B cell (primary cell): ENCODE data around the gene PRRC2C. TPM values are rescaled to one million over a fixed set of nuclear protein-coding genes. Genes with fewer than 3 reads are reported as not detected.
"Not testable (repeated sequence)": the region's sequence is repeated elsewhere in the genome, so short reads cannot be mapped to it uniquely, and the experiment has no call there.

Experiments used
- ATAC-seq: fragments of 200-7000 bp; cut with Tn5 transposase; one replicate; pipeline ENCODE4 v1.10.0; 2021; ENCODE audit warnings: low read depth, mild to moderate bottlenecking, moderate number of reproducible peaks, moderate library complexity
- CTCF ChIA-PET: fragments of 350-600 bp; sonication (Branson Sonifier 250); formaldehyde crosslinking; loops from one replicate; lab custom pipeline; 2021; ENCODE audit warnings: antibody characterized with exemption, inconsistent platforms; lab: Charles Lee
- POLR2A ChIA-PET: fragments of 350-600 bp; sonication (Branson Sonifier 250); formaldehyde crosslinking; loops from one replicate; lab custom pipeline; 2021; ENCODE audit warnings: antibody characterized with exemption; lab: Charles Lee
- DNase-seq: peaks from one replicate; pipeline ENCODE4 v3.0.0; 2013
- H2AFZ ChIP-seq: 2 replicates; pipeline ENCODE4 v1.6.1; 2012; ENCODE audit warnings: mild to moderate bottlenecking, low read depth, low read length; ENCODE audit not compliant: insufficient read depth, poor library complexity, severe bottlenecking
- H3K27ac ChIP-seq, 2 donors: 1 replicate in 1 of 2; 2 replicates in 1 of 2; pipeline ENCODE4 v1.5.1; 2012 to 2013; ENCODE audit warnings: low read length in 2 of 2, mild to moderate bottlenecking in 2 of 2, moderate library complexity in 1 of 2
- H3K27me3 ChIP-seq, 4 experiments: fragments of 200-600 bp in 1 of 4; sonication (generic) in 1 of 4; replicated peaks in 1 of 4; 1 replicate in 2 of 4; 2 replicates in 2 of 4; pipeline versions ENCODE4 v1.6.1 to v1.7.0; 2013 to 2016; ENCODE audit warnings: low read length in 3 of 4, mild to moderate bottlenecking in 2 of 4, mixed read lengths in 1 of 4, moderate library complexity in 1 of 4; ENCODE audit not compliant: insufficient read depth in 4 of 4, control insufficient read depth in 3 of 4; ENCODE audit errors: control extremely low read depth in 1 of 4
- H3K36me3 ChIP-seq, 2 experiments: replicated peaks in 1 of 2; 1 replicate in 1 of 2; 2 replicates in 1 of 2; pipeline versions ENCODE4 v1.6.1 to v1.7.1; 2013; ENCODE audit warnings: low read length in 1 of 2; ENCODE audit not compliant: insufficient read depth in 2 of 2, control insufficient read depth in 1 of 2; ENCODE audit errors: control extremely low read depth in 1 of 2, extremely low read depth in 1 of 2
- H3K4me1 ChIP-seq, 2 donors: fragments of 200-600 bp in 1 of 2; sonication (generic) in 1 of 2; 1 replicate in 1 of 2; 2 replicates in 1 of 2; pipeline versions ENCODE4 v1.5.1 to v1.6.1; 2013 to 2017; ENCODE audit warnings: low read length in 2 of 2; ENCODE audit not compliant: control insufficient read depth in 2 of 2, insufficient read depth in 2 of 2
- H3K4me2 ChIP-seq: replicated peaks from 2 replicates; pipeline ENCODE3; 2012; ENCODE audit warnings: mild to moderate bottlenecking, low read depth, low read length; ENCODE audit not compliant: poor library complexity, severe bottlenecking
- H3K4me3 ChIP-seq, 5 experiments: fragments of 200-600 bp in 1 of 5; sonication (generic) in 1 of 5; 1 replicate in 3 of 5; 2 replicates in 2 of 5; pipeline versions ENCODE4 v1.5.1 to v1.7.0; 2011 to 2016; ENCODE audit warnings: low read length in 4 of 5, mild to moderate bottlenecking in 4 of 5, low read depth in 2 of 5, control low read depth in 1 of 5, moderate library complexity in 1 of 5; ENCODE audit not compliant: insufficient read depth in 1 of 5; ENCODE audit errors: control extremely low read depth in 1 of 5, extremely low read depth in 1 of 5
- H3K79me2 ChIP-seq: fragments of 200-600 bp; sonication (generic); one replicate; pipeline ENCODE4 v1.6.0; 2016; ENCODE audit warnings: low read length; ENCODE audit not compliant: control insufficient read depth, insufficient read depth
- H3K9ac ChIP-seq: fragments of 200-600 bp; sonication (generic); 2 replicates; pipeline ENCODE4 v1.6.1; 2017; ENCODE audit warnings: mild to moderate bottlenecking, low read length, moderate library complexity
- H3K9me3 ChIP-seq, 3 donors: one replicate each; pipeline versions ENCODE4 v1.6.1 to v1.7.1; 2013; ENCODE audit warnings: low read length in 2 of 3; ENCODE audit not compliant: control insufficient read depth in 2 of 3, insufficient read depth in 1 of 3; ENCODE audit errors: control extremely low read depth in 1 of 3
- H4K20me1 ChIP-seq: 2 replicates; pipeline ENCODE4 v1.6.0; 2012; ENCODE audit warnings: mild to moderate bottlenecking, low read length; ENCODE audit not compliant: insufficient read depth, control insufficient read depth, poor library complexity, severe bottlenecking
- H3K27ac Mint-ChIP-seq: one replicate; pipeline ENCODE4 v1.8.0; 2021; ENCODE audit warnings: mixed read lengths
- H3K27me3 Mint-ChIP-seq: one replicate; pipeline ENCODE4 v1.8.0; 2021; ENCODE audit warnings: mixed read lengths
- H3K4me1 Mint-ChIP-seq: one replicate; pipeline ENCODE4 v1.8.0; 2021; ENCODE audit warnings: mixed read lengths
- H3K4me3 Mint-ChIP-seq: one replicate; pipeline ENCODE4 v1.8.0; 2021; ENCODE audit warnings: mixed read lengths
- H3K9me3 Mint-ChIP-seq: one replicate; pipeline ENCODE4 v1.8.0; 2022; ENCODE audit warnings: mixed read lengths; ENCODE audit not compliant: insufficient read depth
- CTCF ChIP-seq: fragments of 200-600 bp; IDR thresholded peaks from one replicate; pipeline ENCODE4 v1.8.0; 2022; ENCODE audit warnings: antibody characterized with exemption, mild to moderate bottlenecking
- EZH2 ChIP-seq: IDR thresholded peaks from 2 replicates; pipeline ENCODE4 v1.6.1; 2012; ENCODE audit warnings: borderline replicate concordance, low read depth, mild to moderate bottlenecking, moderate library complexity, low read length; ENCODE audit not compliant: insufficient read depth, poor library complexity, severe bottlenecking
- WGBS: methylation state at CpG from one replicate; pipeline ENCODE4 v1.1.5; 2013; ENCODE audit warnings: missing lambda C conversion rate; ENCODE audit not compliant: insufficient coverage; 5-methylcytosine and 5-hydroxymethylcytosine counted together
- intact Hi-C: fragments of 100-400 bp; cut with micrococcal nuclease; formaldehyde crosslinking; loops from one replicate; pipeline ENCODE4 v1.10.0; 2022
- polyA plus RNA-seq: library from polyadenylated mRNA; depleted of rRNA; stranded (reverse); fragments of >200 nt; gene quantifications from 2 replicates; pipeline ENCODE4 v1.2.3, GENCODE V29; 2012
- total RNA-seq, 2 donors: library from RNA; stranded (reverse); fragments of 120-200 nt in 1 of 2; gene quantifications; 1 replicate in 1 of 2; 2 replicates in 1 of 2; pipeline versions ENCODE4 v1.2.3 to v1.2.4, GENCODE V29; 2013 to 2022

PRRC2C gene
- total and polyA plus RNA-seq, 2 donors (not counting 1 experiment from before 2014, with no cell fraction given), result 65.4 to 305 TPM

DNA sequence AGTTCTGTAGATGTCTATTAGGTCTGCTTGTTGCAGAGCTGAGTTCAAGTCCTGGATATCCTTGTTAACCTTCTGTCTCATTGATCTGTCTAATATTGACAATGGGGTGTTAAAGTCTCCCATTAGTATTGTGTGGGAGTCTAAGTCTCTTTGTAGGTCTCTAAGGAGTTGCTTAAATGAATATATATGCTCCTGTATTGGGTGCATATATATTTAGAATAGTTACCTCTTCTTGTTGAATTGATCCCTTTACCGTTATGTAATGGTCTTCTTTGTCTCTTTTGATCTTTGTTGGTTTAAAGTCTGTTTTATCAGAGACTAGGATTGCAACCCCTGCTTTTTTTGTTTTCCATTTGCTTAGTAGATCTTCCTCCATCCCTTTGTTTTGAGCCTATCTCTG is 68.6 kb downstream of the PRRC2C start:
- H2AFZ ChIP-seq, H3K9ac ChIP-seq, H3K4me2 ChIP-seq, DNase-seq, CTCF ChIA-PET, ATAC-seq, H3K9me3 ChIP-seq, H3K27me3 Mint-ChIP-seq, H3K4me1 Mint-ChIP-seq, H3K9me3 Mint-ChIP-seq, H3K4me3 Mint-ChIP-seq, H3K4me1 ChIP-seq, H3K4me3 ChIP-seq, intact Hi-C loops, H3K27ac Mint-ChIP-seq, H3K27me3 ChIP-seq, POLR2A ChIA-PET, H3K27ac ChIP-seq: not testable (repeated sequence)
- WGBS, result no CpG with 5 or more reads among the region's 1 CpG
- H3K36me3 ChIP-seq, result peaks cover 18 to 63% of the 10 kb centered on the region in 2 experiments
- peaks cover 15% of the 10 kb centered on the region for H3K79me2 ChIP-seq
- peaks cover 13% of the 10 kb centered on the region for H4K20me1 ChIP-seq

- Histone ChIP-seq H3K4me1 (no peaks in the 10 kb centered on the region), H4K20me1 (no peaks in the 10 kb centered on the region), H3K27ac (no peak overlapping the region), H3K4me2 (no peak overlapping the region), H3K27me3 (no peaks in the 10 kb centered on the region), H3K4me3 (no peak overlapping the region), H3K79me2 (no peaks in the 10 kb centered on the region), H3K36me3 (peaks cover 14 to 82% of the 10 kb centered on the region in 2 experiments), H3K9ac (no peak overlapping the region), H2AFZ (no peak overlapping the region), H3K9me3 (no peaks in the 10 kb centered on the region)
- no peaks in the 10 kb centered on the region for H3K4me1 Mint-ChIP-seq
- ATAC-seq, result no peak
- TF ChIP-seq EZH2, result no peak
- TF ChIP-seq CTCF, result no peak
- no CpG with 5 or more reads among the region's 1 CpG for WGBS
- H3K9me3 Mint-ChIP-seq, result no peaks in the 10 kb centered on the region
- no peak overlapping the region for H3K4me3 Mint-ChIP-seq
- ChIA-PET CTCF (no interaction called here), POLR2A (no interaction called here)
- DNase-seq, result no peak
- intact Hi-C loops, result no loop called here
- no peak overlapping the region for H3K27ac Mint-ChIP-seq
- H3K27me3 Mint-ChIP-seq, result no peaks in the 10 kb centered on the region
Observed at GRCh38 chr1:171563675-171564074, 78.3 kb downstream of the PRRC2C start.
